GM19397 (cell line): Measurements from ENCODE around the gene DDX47.

ENCODE experiments used
- ATAC-seq: cut with Tn5 transposase; IDR thresholded peaks from one replicate; pipeline ENCODE4 v1.9.1; 2021; ENCODE audit warnings: mild to moderate bottlenecking, moderate library complexity; ENCODE audit not compliant: unreplicated experiment

DDX47 gene

DNA sequence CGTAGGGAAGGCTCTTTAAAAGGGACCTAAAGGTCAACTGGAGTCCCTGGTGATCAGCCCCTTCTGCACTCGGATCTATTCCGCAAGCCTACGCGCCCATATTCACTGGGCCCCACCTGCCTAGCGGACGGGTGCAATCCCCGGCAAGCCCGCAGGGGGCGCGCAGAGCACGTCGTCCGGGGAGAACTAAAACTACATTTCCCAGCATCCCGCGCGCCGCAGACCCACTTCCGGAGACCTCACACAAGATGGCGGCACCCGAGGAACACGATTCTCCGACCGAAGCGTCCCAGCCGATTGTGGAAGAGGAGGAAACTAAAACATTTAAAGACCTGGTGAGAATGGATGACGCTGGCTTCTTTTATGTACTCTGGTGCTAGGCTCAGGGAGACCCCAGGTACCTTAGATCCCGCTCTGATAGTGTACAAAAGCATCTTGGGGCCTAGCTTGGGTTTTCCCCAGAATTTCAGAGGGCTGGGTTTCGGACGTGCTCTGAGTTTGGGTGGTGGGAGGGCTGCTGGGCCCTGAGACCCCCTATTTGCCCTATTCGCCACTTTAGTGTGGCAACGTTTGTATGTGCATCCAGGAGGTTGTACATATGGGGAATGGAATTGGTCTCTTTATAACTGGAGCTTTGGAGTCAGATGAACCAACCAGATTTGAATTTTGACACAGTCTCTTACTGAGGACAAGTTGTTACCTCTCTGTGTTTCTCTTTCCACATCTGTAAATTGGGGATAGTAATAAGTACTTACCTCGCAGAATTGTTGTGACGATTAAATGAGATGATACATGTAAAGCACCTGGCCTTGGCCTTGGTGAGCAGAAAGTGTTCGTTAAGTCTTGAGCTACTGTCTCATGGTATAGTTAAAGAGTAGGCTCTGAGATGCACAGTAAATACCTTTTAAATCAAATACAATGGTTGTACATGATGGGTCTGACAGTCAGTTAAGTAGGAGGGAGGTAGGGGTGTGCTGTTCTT lies at the start of gene DDX47:
TSS of gene DDX47 (plus strand) at position 227 of the 982 bp plus-strand sequence. CDS start at position 249, 22 bp downstream.
- peak; percentile 77 for ATAC-seq

DNA sequence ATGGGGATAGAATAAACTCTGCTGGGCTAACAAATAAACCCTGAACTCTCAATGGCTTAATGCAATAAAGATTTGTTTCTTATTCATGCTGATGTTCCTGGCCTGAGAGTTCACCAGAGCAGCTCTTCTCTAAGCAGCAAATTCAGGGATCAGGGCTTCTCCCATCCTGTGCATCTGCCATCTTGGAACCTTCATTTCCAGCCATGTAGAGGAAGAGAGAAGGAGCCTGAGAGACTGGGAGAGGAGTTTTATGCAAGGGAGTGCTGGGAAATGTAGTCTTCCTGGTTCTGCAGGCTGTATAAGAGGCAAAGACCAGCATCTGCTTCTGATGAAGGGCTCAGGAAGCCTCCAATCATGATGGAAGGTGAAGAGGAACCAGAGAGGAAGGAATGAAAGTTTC lies 48.3 kb upstream of the DDX47 start:
- no peak for ATAC-seq

DNA sequence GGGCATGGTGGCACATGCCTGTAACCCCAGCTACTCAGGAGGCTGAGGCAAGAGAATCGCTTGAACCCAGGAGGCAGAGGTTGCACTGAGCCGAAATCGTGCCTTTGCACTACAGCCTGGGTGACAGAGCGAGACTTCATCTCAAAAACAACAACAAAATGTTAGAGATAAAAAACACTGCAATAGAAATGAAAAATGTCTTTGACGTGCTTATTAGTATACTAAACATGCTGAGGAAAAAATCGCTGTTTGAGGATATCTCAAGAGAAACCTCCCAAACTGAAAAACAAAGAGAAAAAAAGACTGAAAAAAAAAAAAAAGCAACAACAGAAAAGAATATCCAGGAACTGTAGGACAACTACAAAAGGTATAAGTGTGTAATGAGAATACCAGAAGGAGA lies 42.9 kb upstream of the DDX47 start:
- no peak for ATAC-seq

DNA sequence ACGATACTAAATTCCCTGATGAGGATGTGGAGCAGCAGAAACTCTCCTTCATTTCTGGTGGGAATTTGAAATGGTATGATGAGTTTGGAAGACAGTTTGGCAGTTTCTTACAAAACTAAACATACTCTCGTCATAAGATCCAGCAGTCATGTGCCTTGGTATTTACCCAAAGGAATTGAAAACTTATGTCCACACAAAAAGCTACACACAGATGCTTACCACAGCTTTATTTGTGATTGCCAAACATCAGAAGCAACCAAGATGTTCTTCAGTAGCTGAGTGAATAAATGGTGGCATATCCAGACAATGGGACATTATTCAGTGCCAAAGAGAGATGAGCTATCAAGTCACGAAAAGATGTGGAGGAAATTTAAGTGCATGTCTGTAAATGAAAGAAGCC lies 38.4 kb upstream of the DDX47 start:
- no peak for ATAC-seq

DNA sequence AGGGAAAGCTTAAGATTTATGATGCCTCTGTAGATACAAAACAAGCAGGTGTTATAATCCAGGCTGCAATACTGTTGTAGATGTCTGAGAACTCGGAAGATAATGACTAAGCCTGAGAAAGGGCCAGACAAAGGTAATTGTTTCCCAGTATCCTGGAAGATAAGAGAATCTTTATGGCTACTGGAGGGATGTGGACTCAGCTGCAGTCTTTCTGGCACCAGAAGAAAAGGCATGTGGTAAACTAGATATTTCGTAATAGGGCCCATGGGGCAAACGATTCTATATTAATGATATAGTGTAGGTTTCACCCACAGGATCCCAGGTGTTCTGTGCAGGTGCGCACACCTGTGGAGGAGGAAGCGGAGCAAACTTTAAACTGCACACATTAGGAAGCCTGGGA lies 36.9 kb upstream of the DDX47 start:
- no peak for ATAC-seq

DNA sequence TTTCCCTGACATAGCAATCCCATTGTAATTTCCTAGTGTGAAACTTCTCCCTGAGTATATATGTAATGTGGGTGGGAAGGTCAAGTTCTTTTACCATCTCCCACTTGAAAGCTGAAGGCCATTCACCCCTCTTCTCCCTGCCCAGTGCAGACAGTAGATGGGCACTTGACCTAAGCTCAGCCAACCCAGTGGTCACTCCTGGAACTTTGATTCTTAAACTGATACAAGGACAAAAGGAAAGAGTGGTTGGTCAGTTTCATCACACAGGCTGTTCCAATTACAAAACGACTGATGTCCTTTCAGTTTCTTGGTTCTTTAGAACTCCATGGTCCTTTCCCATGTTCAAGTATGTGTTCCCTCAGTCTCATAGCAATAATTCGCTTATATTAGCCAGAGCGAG lies 36.1 kb upstream of the DDX47 start:
- ATAC-seq = no peak

DNA sequence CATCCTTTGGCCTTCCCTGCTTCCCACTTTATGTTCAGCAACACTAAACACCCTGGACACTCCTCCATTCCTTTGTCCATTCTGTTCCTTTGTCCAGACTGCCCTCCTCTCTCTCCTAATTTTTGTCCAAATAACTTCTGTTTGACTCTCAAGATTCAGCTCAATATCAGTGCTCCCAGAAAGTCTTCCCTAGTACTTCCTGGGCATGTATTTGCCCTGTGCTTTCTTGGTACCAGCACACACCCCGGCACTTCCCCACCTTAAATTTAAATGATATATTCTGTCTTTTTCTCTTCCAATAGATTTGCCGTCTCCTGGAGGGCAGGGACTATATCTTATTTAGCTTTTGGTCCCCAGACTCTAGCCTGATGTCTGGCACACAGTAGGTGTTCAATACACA lies 34.1 kb upstream of the DDX47 start:
- no peak for ATAC-seq

DNA sequence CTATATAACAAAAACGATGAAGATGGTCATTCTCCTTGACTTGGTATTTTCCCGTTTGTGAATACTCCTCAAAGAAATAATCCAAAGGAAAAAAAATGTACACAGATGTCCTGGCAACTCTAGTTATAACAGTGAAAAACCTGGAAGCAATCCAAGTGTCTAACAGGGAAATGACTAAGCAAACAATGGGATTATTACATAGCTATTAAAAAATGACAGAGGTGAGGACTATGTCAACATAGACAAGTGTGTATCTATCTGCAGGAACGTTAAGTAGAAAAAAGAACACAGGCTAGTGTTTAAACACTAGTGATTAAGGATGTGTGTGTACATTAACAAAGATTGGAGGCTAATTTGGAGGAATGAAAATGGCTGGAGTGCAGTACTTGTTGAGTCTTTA lies 33.6 kb upstream of the DDX47 start:
- no peak for ATAC-seq

DNA sequence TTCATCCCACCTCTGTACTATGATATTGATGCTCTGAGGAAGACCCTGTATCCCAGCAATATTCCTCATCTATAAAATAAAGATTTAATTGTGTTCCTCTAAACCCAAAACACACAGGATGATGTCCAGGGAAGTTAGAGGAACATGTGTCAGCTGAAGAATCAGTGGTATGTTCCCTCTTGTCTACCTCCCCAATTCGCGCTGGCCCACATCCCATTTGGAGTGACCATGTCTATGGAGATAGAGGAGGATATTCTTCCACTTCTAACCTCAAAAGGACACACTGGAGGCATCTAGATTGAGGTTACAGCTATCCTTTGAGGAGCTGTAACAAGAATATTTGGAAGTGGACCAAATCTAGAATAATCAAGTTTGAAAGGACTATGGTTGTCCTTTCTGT lies 29.0 kb upstream of the DDX47 start:
- no peak for ATAC-seq

DNA sequence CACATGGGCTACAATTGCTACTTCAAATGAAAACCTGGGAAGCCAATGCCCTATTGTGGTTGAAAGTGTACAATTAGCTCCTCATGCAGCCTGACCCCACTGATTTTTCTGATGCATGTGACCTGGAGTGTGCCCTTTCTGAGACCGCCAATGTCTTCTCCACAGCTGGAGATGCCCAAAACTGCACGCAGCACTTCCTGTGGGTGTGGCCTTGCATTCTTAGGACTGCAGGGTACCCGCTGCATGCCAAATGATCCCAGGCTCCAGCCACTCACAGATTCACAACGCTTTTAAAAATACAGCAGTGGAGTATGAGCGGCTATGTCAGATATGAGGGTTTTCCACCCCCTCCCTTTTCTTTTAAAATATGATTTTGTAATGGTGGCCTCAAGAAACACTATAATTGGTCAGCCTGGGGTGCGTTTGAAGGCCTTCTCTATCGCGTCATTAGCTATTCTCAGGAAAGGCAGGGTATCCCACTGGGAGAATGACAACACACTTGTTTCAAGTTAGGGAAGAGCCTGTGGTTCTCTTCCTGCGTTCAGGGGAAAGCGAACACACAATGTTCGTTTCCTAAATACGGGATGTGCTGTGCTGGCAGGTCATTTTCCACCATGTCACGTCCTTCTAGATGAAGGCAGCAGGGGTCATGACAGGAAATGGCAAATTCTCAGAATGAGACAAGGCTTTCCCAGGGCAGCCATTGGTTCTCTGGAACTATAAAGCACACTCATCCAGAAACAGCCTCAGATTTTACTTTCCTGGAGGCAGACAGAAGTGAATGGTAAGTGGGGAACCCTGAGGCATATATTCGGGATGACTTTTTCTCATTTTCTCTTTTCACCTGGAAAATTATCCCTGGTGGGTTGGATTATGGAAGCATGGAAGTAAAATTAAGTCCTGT lies 28.0 kb upstream of the DDX47 start, which contains the start of gene APOLD1:
TSS of gene APOLD1 (plus strand) at position 749 of the 904 bp plus-strand sequence. CDS start at position 782, 33 bp downstream.
- no peak for ATAC-seq

DNA sequence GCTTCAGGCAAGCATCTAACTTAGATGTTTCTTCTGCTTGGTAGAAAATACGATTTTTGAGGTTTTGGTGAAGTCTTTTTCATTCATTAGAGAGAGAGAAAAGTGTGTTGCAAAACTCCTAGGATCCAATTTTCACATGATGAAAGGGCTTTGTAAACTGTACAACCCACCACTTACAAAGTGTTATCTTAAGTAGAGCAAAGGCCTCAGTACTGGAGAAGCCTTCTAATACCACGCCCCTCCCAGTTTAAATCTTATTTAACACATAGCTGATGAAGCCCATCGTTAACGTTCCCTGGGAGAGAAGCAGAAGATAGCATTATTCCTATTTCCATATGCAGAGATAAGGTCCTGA lies 26.8 kb upstream of the DDX47 start:
- peak; percentile 7 for ATAC-seq

DNA sequence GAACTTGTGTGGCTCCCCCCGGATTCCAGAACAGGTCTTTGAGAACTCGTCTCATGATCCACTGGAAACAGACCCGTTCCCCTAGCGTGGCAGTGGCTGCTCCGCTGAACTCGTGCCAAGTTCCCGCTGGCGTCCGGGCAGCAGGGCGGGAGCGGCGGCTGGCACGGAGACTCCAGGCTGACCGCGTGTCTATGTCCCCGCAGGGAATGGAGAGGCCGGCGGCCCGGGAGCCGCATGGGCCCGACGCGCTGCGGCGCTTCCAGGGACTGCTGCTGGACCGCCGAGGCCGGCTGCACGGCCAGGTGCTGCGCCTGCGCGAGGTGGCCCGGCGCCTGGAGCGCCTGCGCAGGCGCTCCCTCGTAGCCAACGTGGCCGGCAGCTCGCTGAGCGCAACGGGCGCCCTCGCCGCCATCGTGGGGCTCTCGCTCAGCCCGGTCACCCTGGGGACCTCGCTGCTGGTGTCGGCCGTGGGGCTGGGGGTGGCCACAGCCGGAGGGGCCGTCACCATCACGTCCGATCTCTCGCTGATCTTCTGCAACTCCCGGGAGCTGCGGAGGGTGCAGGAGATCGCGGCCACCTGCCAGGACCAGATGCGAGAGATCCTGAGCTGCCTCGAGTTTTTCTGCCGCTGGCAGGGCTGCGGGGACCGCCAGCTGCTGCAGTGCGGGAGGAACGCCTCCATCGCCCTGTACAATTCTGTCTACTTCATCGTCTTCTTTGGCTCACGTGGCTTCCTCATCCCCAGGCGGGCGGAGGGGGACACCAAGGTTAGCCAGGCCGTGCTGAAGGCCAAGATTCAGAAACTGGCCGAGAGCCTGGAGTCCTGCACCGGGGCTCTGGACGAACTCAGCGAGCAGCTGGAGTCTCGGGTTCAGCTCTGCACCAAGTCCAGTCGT lies 26.2 kb upstream of the DDX47 start:
- ATAC-seq = peak; percentile 89

DNA sequence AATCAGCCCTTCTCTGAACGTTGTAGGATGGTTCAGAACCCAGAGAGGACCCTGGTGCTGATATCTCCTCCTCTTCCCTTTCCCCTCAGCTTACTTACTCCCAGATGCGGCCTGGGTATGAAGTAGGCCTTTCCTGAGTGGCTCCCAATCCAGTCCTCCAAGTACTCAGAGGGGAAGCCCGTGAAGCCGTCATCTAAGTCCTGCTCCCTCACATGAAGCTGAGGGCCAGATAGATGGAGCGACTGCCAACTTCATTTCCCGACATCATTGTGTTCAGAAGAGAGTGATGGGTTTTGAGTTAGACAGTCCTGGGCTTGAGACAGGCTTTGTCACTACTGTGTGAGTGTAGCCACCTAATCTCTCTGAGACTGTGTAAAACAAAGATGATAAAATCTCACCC lies 25.0 kb upstream of the DDX47 start:
- no peak for ATAC-seq

DNA sequence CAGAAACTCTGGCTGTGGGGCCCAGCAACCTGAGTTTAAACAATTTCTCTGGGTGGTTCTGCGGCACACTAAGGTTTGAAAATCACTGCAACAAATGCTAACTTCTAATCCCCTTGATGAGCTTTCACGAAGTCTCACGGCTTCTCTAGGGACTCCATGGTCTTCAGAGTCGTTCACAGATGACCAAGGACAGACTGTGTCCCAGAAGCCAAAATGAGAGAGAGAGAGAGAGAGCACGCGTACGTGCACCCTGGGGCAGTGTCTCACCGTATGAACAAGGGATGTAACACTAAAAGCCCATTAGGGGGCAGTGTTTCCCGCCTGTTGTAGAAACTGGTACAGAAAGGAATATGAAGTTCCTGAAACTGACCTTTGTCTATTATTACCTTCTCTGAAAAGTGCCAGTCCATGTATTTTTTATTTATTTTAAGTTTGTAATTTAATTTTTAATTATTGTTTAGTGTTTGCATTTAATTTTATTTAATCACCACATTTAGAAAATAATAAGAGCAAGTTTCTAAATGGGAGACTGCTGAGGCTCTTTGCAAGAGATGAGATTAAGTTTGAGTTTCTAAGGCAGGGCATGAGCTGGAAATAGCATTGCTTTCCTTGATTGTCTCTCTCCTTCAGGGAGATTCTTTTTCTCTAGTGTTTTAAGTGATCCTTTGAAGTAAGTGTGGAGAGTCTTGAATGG lies 24.3 kb upstream of the DDX47 start:
- ATAC-seq = no peak

DNA sequence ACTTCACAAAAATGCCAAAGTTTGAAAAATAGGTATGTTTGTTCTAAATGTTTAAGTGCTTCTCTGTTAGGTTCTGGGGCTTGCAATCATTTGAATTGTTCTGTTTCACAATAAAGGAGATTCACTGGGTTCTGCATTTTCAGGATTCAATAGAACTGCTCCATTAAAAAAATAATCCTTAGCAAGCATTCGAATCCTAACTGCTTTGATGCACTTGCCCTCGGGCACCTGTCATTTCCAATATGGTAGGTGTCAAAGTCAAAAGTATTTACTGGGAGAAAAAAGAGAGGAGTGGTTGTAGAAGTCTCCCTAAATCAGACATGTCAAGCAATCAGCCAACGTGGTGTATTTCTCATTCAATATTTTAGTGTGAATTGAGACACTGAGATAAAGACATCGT lies 22.2 kb upstream of the DDX47 start:
- ATAC-seq = no peak

DNA sequence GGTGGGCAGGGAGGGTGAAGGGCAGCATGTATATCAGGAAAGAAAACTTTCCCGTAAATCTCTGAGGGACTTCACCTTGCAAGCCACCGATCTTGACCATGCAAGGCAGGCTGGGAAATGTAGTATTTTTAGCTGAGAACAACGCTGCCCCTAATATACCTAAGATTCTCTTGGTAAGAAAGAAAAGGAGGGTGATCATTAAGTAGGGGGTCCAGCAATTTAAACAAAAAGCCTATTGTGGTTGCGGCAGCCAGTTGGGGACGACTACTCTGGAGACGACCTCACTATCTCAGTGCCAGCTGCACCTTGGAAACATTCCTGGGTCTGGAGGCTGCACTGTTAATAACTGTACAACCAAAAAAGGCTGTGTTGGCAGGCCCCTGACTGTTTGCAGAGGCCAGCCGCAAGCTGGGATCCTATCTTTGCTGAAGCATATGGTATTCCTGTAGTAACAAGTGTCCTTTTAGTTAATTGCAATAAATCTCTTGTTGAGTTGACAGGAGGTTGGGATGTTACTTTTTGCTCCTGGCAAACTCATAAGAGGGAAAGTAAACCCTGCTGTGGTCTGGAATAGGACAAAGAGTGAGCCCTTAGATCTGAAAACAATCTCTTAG lies 21.3 kb upstream of the DDX47 start:
- no peak for ATAC-seq

DNA sequence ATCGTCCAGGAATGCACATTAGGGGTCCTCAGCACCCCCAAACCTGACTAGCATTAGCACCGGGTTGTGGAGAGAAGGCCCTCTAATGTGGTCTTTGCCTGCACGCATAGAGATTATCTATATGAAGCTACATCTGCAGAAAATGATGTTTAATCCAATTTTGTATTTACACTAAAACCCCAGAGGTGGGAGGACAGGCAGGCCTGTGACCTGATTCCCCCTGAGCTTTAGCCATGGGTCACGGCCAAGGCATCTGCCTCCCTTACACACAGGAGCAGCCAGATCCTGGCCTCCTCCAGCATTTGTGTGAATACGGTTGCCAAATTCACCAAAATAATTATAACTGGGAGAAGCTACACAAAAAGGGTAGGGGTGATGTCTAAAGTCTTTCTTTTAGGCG lies 20.7 kb upstream of the DDX47 start:
- no peak for ATAC-seq

DNA sequence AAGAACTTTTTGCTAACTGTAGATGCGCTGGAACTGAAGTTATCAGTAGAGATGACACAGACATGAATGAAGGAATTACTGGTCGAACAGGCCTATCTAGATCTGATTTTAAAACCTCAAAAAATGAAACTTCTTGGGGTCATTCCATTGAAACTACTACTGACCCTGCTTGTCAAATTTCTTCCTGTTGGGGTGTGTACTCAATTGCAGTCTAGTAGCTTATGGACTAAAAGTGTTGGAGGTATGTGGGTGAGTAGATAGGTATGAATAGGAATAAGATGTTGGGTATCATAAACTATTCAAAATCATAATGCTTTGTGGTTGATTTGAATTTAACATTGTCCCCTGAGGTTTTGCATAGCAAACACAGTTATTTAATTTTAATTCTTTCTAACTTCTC lies 18.5 kb upstream of the DDX47 start:
- no peak for ATAC-seq

DNA sequence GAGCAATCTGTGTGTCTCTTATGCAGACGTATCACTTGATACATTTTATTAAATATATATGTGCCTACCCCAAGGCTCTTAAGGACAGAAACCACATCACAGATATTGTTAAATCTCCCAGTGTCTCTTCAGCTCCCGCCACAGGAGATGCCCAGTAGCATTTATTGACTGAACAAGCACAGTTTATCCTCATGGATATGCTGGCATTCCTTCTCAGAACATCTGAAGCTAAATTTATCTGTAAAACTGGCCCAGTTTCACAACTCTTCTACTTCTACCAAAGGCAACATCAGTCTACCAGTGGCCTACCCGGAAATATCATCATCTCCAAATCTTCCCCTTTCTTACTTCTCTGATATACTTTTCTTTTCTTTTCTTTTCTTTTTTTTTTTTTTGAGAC lies 17.0 kb upstream of the DDX47 start:
- ATAC-seq = no peak
